ENCODE data around the gene LTF. TPM values are rescaled to one million over a fixed set of nuclear protein-coding genes. Genes with fewer than 3 reads are reported as not detected.

Gene LTF
- total RNA-seq, 2 experiments from 2014 or later = not detected

DNA sequence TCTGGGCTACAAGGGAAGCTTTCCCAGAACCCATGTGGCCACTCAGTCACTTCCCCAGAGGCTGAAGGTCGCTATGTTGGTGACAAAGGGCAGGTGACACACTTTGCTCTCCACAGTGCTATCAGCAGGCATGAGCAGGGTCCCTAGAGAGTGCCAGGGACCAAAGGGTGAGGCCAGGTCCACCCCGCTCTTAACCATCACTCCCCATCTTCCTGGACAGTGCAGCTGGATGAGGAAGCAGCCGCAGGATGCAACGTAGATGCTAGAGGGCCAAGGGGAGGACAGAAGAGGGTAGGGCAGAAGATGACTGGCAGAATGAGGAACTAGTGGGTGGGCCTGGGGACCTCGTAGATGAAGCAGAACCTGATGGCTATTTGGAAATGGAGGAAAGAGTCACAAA lies 13.6 kb upstream of the LTF start:
- H2AFZ ChIP-seq (ENCODE audit: low read length) = no peak overlapping the region
- BruUV-seq (replicated peaks) = no TSS peak
- no peaks in the 10 kb centered on the region for H3K4me1 ChIP-seq (ENCODE audit: insufficient read depth, low read length, poor library complexity, severe bottlenecking)
- H3K9me3 ChIP-seq (ENCODE audit: low read length) = no peaks in the 10 kb centered on the region
- intact Hi-C loops (cut with micrococcal nuclease; ENCODE audit: unreplicated experiment) = no loop called here
- CTCF ChIA-PET (ENCODE audit: unreplicated experiment) = no interaction called here
- no peak overlapping the region for H3K4me2 ChIP-seq (ENCODE audit: low read length)
- no peaks in the 10 kb centered on the region for H3K9me2 ChIP-seq (ENCODE audit: insufficient read depth, low read length)
- DNase-seq (ENCODE audit: low spot score) = no peak
- POLR2A ChIA-PET = no interaction called here
- no peak for TF ChIP-seq EZH2phosphoT487 (IDR thresholded peaks at IDR 0.05; ENCODE audit: borderline replicate concordance, low read depth, low read length)
- TF ChIP-seq, protein P1, sequence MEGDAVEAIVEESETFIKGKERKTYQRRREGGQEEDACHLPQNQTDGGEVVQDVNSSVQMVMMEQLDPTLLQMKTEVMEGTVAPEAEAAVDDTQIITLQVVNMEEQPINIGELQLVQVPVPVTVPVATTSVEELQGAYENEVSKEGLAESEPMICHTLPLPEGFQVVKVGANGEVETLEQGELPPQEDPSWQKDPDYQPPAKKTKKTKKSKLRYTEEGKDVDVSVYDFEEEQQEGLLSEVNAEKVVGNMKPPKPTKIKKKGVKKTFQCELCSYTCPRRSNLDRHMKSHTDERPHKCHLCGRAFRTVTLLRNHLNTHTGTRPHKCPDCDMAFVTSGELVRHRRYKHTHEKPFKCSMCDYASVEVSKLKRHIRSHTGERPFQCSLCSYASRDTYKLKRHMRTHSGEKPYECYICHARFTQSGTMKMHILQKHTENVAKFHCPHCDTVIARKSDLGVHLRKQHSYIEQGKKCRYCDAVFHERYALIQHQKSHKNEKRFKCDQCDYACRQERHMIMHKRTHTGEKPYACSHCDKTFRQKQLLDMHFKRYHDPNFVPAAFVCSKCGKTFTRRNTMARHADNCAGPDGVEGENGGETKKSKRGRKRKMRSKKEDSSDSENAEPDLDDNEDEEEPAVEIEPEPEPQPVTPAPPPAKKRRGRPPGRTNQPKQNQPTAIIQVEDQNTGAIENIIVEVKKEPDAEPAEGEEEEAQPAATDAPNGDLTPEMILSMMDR (conservative IDR thresholded peaks at IDR 0.05; ENCODE audit: low read length) = no peak
- H3K79me2 ChIP-seq (ENCODE audit: insufficient read depth, low read depth, low read length) = no peaks in the 10 kb centered on the region
- no peaks in the 10 kb centered on the region for H3K36me3 ChIP-seq (ENCODE audit: insufficient read depth, low read length)
- H3K4me3 ChIP-seq (ENCODE audit: low read depth, low read length, poor library complexity, severe bottlenecking) = no peak overlapping the region
- no peaks in the 10 kb centered on the region for H4K20me1 ChIP-seq (ENCODE audit: insufficient read depth, low read length)
- no peak overlapping the region for H3K27ac ChIP-seq (ENCODE audit: low read depth, low read length, poor library complexity, severe bottlenecking)

DNA sequence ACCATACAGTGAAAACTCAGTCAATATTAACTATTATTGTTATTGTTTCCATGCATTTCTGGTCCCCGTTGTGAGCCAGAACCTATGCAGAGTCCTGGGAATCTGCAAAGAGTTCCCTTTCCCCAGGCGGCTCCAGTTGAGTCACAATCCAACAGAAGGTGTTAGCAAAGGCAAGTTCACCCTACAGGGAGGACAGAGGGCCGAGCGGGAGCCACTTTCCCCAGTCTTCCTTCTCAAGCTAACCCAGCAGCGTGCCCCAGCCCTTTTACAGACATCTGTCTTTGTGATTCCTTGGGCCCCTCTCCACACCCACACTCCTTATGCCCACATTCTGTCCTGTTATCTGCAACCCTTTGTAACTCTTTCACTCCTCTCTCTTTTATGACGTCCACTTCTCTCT lies 13.1 kb upstream of the LTF start:
- no peak for DNase-seq (ENCODE audit: low spot score)
- CTCF ChIA-PET (ENCODE audit: unreplicated experiment) = no interaction called here
- no peak overlapping the region for H3K27ac ChIP-seq (ENCODE audit: low read depth, low read length, poor library complexity, severe bottlenecking)
- no peaks in the 10 kb centered on the region for H3K36me3 ChIP-seq (ENCODE audit: insufficient read depth, low read length)
- intact Hi-C loops (cut with micrococcal nuclease; ENCODE audit: unreplicated experiment) = no loop called here
- no peak overlapping the region for H3K4me3 ChIP-seq (ENCODE audit: low read depth, low read length, poor library complexity, severe bottlenecking)
- no peak overlapping the region for H2AFZ ChIP-seq (ENCODE audit: low read length)
- POLR2A ChIA-PET = interaction anchor here (1.1 kb wide), 1 partner anchor 65 kb away, joined by 3 read pairs; no protein-coding TSS in a partner anchor
- no peaks in the 10 kb centered on the region for H3K4me1 ChIP-seq (ENCODE audit: insufficient read depth, low read length, poor library complexity, severe bottlenecking)
- H3K4me2 ChIP-seq (ENCODE audit: low read length) = no peak overlapping the region
- H3K9me2 ChIP-seq (ENCODE audit: insufficient read depth, low read length) = no peaks in the 10 kb centered on the region
- BruUV-seq (replicated peaks) = no TSS peak
- no peaks in the 10 kb centered on the region for H3K79me2 ChIP-seq (ENCODE audit: insufficient read depth, low read depth, low read length)
- no peaks in the 10 kb centered on the region for H3K9me3 ChIP-seq (ENCODE audit: low read length)
- H4K20me1 ChIP-seq (ENCODE audit: insufficient read depth, low read length) = no peaks in the 10 kb centered on the region
- TF ChIP-seq EZH2phosphoT487 (IDR thresholded peaks at IDR 0.05; ENCODE audit: borderline replicate concordance, low read depth, low read length) = no peak
- TF ChIP-seq, protein P1 (conservative IDR thresholded peaks at IDR 0.05; ENCODE audit: low read length) = no peak

DNA sequence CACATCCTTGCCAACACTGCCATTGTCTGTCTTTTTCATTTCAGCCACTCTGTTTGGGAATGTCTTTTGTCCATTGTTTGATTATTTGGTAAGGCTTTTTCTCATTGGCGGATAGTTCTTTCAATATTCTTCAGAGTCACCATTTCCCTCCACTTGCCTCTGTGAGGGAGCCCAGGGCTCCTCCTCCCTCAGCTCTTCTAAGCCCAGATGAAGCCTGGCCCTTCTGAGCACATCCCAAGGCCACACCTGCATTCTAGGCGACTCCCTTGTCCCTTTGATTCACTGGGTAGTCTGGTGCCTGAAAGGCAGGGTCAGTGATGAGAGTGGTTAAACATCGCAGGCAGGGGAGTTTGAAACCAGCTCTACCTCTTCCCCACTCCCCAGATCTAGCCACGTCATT lies 12.4 kb upstream of the LTF start:
- Histone ChIP-seq H3K9me2 (ENCODE audit: insufficient read depth, low read length) (no peaks in the 10 kb centered on the region), H3K9me3 (ENCODE audit: low read length) (no peaks in the 10 kb centered on the region), H3K4me2 (ENCODE audit: low read length) (no peak overlapping the region), H3K79me2 (ENCODE audit: insufficient read depth, low read depth, low read length) (no peaks in the 10 kb centered on the region), H3K27ac (ENCODE audit: low read depth, low read length, poor library complexity, severe bottlenecking) (no peak overlapping the region), H4K20me1 (ENCODE audit: insufficient read depth, low read length) (no peaks in the 10 kb centered on the region), H3K4me3 (ENCODE audit: low read depth, low read length, poor library complexity, severe bottlenecking) (no peak overlapping the region), H3K4me1 (ENCODE audit: insufficient read depth, low read length, poor library complexity, severe bottlenecking) (no peaks in the 10 kb centered on the region), H3K36me3 (ENCODE audit: insufficient read depth, low read length) (no peaks in the 10 kb centered on the region), H2AFZ (ENCODE audit: low read length) (no peak overlapping the region)
- no TSS peak for BruUV-seq (replicated peaks)
- no peak for DNase-seq (ENCODE audit: low spot score)
- TF ChIP-seq, protein P1 (conservative IDR thresholded peaks at IDR 0.05; ENCODE audit: low read length) = no peak
- TF ChIP-seq EZH2phosphoT487 (IDR thresholded peaks at IDR 0.05; ENCODE audit: borderline replicate concordance, low read depth, low read length) = no peak
- intact Hi-C loops (cut with micrococcal nuclease; ENCODE audit: unreplicated experiment) = no loop called here
- CTCF ChIA-PET (ENCODE audit: unreplicated experiment) = no interaction called here
- POLR2A ChIA-PET = interaction anchor here (1.1 to 1.2 kb wide), 2 partner anchors 65 to 109 kb away, joined by 3 read pairs; no protein-coding TSS in a partner anchor
